ENCODE results near the gene TUBB4B. TPM values are rescaled to one million over a fixed set of nuclear protein-coding genes. Genes with fewer than 3 reads are reported as not detected.

The TUBB4B gene
- total and polyA plus RNA-seq, 10 donors = 55.1 to 137 (median 103) TPM

DNA sequence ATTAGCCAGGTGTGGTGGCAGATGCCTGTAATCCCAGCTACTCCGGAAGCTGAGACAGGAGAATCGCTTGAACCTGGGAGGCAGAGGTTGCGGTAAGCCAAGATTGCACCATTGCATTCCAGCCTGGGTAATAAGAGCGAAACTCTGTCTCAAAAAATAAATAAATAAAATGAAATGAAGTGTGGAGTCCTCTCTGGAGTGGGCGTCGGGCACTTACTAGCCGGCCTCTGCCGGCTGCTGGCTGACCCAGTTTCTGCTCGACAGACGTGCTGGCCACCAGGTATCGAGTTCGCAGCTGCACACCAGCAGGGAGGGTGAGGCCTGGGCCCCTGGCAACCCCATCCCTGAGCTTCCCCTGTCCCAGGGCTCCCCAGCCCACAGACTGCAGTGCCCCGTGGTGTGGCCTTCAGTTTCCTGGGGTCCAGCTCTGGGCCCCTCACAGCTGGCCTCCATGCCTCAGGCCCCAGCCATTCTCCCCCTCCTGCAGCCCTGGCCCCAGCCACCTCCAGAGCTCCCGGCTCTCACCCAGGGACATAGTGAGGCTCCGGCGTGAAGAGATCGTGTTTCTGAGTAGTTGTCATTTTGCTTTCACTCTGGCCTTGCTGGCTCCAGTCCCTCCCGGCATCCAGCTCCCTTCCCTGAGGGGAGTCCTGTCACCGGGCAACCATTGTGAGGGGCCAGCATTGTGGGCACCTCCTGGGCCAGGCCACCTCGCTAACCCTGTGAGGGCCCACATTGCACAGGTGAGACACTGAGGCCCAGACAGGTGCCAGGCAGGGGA is 6.2 kb downstream of the TUBB4B start:
- H3K4me3 ChIP-seq = no peak overlapping the region
- DNase-seq = no peak
- no peak overlapping the region for H3K27ac ChIP-seq
- WGBS, 5 donors = 80 to 91% (median 85%) methylated on average over 14 to 20 of the region's 20 CpGs
- intact Hi-C loops (cut with DNase I; ENCODE audit: low total_unique reads) = no loop called here
- no peaks in the 10 kb centered on the region for H3K27me3 ChIP-seq (replicated peaks in 1 of 7)
- TF ChIP-seq POLR2A (IDR thresholded peaks at IDR 0.05) (no peak), POLR2AphosphoS5 (IDR thresholded peaks at IDR 0.05) (no peak)
- TF ChIP-seq, protein P1, sequence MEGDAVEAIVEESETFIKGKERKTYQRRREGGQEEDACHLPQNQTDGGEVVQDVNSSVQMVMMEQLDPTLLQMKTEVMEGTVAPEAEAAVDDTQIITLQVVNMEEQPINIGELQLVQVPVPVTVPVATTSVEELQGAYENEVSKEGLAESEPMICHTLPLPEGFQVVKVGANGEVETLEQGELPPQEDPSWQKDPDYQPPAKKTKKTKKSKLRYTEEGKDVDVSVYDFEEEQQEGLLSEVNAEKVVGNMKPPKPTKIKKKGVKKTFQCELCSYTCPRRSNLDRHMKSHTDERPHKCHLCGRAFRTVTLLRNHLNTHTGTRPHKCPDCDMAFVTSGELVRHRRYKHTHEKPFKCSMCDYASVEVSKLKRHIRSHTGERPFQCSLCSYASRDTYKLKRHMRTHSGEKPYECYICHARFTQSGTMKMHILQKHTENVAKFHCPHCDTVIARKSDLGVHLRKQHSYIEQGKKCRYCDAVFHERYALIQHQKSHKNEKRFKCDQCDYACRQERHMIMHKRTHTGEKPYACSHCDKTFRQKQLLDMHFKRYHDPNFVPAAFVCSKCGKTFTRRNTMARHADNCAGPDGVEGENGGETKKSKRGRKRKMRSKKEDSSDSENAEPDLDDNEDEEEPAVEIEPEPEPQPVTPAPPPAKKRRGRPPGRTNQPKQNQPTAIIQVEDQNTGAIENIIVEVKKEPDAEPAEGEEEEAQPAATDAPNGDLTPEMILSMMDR (IDR thresholded peaks at IDR 0.05 in 8 of 11, conservative IDR thresholded peaks at IDR 0.05 in 3 of 11) = no peak
- H3K9me3 ChIP-seq = no peaks in the 10 kb centered on the region
- peaks cover 7 to 26% (median 20%) of the 10 kb centered on the region in 6 donors for H3K4me1 ChIP-seq
- H3K36me3 ChIP-seq = peaks cover 0 to 17% (median 15%) of the 10 kb centered on the region in 6 donors

DNA sequence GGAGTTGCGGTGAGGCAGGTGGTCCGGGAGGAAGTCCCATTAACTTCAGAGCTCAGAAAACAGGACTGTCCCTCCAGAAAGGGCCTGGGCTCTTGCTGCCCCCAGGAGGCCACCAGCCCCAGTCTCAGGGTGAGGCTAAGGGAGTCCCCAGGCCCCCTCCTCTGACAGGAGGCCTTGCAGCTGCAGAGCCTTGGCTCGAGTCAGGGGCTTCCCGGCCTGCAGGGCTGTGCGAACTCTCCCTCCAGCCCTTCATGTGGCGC is 6.8 kb downstream of the TUBB4B start:
- DNase-seq = no peak
- Histone ChIP-seq H3K27me3 (replicated peaks in 1 of 7) (no peaks in the 10 kb centered on the region), H3K36me3 (peaks cover 0 to 12% (median 10%) of the 10 kb centered on the region in 6 donors), H3K9me3 (no peaks in the 10 kb centered on the region), H3K4me1 (peaks cover 1 to 24% (median 16%) of the 10 kb centered on the region in 6 donors), H3K27ac (no peak overlapping the region), H3K4me3 (no peak overlapping the region)
- intact Hi-C loops (cut with DNase I; ENCODE audit: low total_unique reads) = no loop called here
- 86 to 93% (median 90%) methylated on average over 6 of the region's 6 CpGs for WGBS, 5 donors
- TF ChIP-seq, protein P1 (IDR thresholded peaks at IDR 0.05 in 8 of 11, conservative IDR thresholded peaks at IDR 0.05 in 3 of 11) = no peak
- no peak for TF ChIP-seq POLR2AphosphoS5 (IDR thresholded peaks at IDR 0.05)
- no peak for TF ChIP-seq POLR2A (IDR thresholded peaks at IDR 0.05)

DNA sequence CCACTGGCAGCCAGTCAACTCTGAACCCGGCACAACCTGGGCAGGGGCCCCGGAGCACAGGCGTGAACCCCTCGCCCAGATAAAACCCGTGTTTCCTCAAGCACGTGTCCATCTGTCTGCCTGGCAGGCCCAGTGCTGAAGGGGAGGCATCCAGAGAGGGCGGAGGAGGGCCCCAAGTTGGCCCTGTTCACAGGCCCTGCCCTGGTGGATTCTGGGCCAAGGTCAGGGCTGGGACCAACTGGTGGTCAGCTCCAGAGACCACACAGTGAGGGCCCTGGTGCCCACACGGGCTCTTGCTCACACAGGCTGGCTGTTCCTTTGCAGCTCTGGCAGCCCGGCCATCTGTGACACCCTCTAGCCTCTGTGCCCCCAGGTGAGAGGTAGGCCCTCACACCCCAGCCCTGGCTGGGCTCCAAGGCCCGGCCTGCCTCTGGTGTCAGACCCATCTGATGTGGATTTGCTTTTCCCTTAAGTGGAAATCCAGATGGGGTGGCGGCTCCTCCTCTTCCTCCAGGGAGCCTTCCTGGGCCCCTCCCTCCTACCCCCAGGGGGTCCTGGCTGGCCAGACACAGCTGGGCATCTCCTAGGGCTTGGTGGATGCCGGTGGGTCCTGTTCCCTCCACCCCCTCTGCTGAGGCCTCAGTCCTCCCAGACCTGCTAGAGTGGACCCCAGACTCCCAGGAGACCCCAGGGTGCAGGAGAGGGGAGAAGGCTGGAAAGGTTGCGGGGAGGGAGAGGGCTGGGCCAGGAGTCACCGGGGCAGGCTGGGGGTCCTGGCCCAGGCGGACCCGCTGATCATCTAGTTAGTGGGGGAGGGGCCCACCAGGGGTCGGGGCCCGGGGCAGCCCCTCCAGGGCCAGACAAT is 9.5 kb downstream of the TUBB4B start:
- TF ChIP-seq, protein P1 (IDR thresholded peaks at IDR 0.05 in 8 of 11, conservative IDR thresholded peaks at IDR 0.05 in 3 of 11) = no peak
- TF ChIP-seq POLR2AphosphoS5 (IDR thresholded peaks at IDR 0.05) (no peak), POLR2A (IDR thresholded peaks at IDR 0.05) (no peak)
- no peak for DNase-seq
- Histone ChIP-seq H3K36me3 (no peaks in the 10 kb centered on the region), H3K4me1 (peaks cover 0 to 24% (median 14%) of the 10 kb centered on the region in 6 donors), H3K27me3 (replicated peaks in 1 of 7) (no peaks in the 10 kb centered on the region), H3K4me3 (no peak overlapping the region), H3K27ac (no peak overlapping the region), H3K9me3 (no peaks in the 10 kb centered on the region)
- WGBS, 5 donors = 60 to 87% (median 79%) methylated on average over 10 to 18 of the region's 18 CpGs
- intact Hi-C loops (cut with DNase I; ENCODE audit: low total_unique reads) = no loop called here

DNA sequence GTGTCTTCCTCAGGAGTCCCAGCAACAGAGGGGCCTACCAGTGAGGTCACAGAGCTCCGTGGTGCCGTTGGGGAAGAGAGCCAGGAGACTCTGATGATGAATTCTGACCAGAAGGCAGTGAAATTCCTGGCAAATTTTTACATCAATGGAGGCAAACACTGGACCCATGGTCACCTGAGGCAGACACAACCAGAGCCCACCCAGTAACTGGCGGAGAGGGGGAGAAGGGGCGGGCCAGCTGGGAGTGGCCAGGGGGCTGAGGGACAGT is 10.0 kb downstream of the TUBB4B start, which contains the start of gene STPG3:
Gene STPG3 (plus strand): TSS at position 93 of the 268 bp plus-strand sequence. CDS start 1 bp downstream, at position 94.
- H3K4me3 ChIP-seq = no peak within 1 kb of the TSS
- intact Hi-C loops (cut with DNase I; ENCODE audit: low total_unique reads) = no loop called here
- H3K36me3 ChIP-seq = peaks cover 0 to 1% (median 0%) of the 10 kb centered on the region in 6 donors
- H3K27ac ChIP-seq = no peak within 1 kb of the TSS
- TF ChIP-seq, protein P1 (IDR thresholded peaks at IDR 0.05 in 8 of 11, conservative IDR thresholded peaks at IDR 0.05 in 3 of 11) = no peak
- TF ChIP-seq POLR2AphosphoS5 (IDR thresholded peaks at IDR 0.05) (no peak), POLR2A (IDR thresholded peaks at IDR 0.05) (no peak)
- peaks cover 4 to 30% (median 20%) of the 10 kb centered on the region in 6 donors for H3K4me1 ChIP-seq
- WGBS, 5 donors = 79 to 88% (median 86%) methylated on average over 4 of the region's 4 CpGs
- no peaks in the 10 kb centered on the region for H3K9me3 ChIP-seq
- no peak for DNase-seq
- H3K27me3 ChIP-seq (replicated peaks in 1 of 7) = no peaks in the 10 kb centered on the region
